HG03469 (cell line): Measurements from ENCODE around the gene FBN2.

ENCODE experiments used
- ATAC-seq: cut with Tn5 transposase; IDR thresholded peaks from one replicate; pipeline ENCODE4 v1.9.1; 2021; ENCODE audit warnings: mild to moderate bottlenecking, moderate library complexity, moderate number of reproducible peaks; ENCODE audit not compliant: unreplicated experiment

FBN2 gene

DNA sequence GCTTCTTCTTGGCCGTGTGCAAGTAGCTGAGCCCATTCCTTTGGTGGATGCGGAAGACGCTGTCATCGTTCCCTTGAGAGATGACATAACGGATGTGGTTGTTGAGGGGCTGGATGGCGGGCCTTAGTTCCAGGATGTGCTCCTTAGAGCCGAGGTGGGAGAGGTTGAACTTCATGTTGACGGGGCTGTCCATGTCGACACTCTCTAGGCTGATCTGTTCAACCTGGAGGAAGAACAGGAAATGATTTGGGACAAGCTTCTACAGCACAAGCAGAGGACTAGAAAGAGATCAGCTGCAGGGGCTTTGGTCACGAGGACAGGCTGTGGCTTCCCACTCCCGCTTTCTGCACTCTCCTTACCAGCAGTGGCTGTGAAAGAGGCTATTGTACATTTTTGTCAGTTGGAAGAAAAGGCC is 278.4 kb downstream of the FBN2 start:
- no peak for ATAC-seq

DNA sequence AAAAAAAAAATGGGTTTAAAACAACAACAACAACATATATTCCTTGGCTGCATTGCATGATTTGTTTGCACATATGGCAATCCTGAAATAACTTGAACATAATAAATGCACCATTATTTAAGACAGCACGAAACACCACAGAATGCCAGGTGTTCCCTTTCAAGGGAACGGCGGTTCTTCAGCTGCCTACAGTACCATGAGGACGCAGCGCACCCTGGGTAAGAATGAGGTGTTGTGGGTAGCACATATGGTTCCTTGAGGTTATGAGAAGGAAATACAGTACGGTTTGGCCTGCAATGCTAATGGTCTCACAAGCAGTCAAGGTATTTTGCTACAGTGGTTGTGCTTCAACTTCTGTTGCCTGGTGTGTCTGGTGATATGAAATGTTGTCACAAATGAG is 279.7 kb downstream of the FBN2 start:
- ATAC-seq = no peak

DNA sequence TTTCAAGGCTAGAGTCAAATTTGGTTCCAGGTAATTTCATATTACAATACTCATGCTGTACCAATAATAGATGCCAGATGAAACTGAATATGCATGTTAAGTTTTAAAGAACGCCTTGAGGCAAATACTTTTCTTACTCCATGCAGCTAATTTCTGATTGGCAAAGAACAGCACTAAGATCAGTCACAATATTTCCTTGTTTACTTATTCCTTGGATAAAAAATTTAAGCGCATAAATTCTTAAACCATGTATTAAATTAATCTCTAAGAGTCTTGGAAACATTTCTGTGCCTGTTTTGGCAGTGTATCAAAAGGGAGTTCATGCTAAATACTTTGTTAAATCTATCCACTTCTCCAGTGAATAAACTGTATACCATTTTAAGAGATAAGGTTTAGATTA is 281.0 kb downstream of the FBN2 start:
- ATAC-seq = no peak

DNA sequence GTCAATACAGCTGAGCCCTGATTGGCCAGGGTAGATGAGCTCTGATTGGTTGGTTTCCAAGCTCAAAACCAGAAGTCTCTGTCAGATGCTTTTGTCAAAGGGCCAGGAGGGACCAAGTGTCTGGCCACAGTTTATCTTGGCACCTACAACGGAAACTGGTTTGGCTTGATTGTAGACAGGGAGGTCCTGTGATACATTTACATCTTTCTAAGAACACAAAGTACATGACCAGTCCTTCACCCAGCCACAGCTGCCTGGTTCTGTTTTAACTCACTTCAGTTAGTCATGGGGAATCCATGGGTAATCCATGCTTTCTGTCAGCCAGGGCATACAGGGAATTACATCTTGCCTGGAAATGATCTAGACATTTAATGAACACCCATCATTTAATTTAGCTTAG is 283.3 kb downstream of the FBN2 start:
- ATAC-seq = no peak

DNA sequence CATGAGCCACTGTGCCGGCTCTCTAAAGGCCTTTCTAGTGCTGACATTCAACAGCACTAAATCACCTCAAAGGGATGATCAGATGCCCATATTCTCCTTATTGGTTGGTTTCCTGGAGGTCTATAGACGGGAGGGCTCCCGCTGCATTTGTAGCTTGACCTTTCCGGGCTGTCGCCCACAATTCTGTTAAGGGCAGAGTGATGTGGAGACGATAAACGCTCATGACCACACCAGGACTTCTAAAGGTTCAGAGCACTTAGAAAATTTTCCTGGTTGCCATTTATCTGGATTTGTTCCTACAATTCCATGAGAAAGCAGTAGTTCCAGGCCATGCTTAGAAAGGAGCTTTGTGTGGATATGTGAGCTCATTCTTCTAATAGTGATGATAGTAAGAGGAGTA is 284.2 kb downstream of the FBN2 start:
- no peak for ATAC-seq

DNA sequence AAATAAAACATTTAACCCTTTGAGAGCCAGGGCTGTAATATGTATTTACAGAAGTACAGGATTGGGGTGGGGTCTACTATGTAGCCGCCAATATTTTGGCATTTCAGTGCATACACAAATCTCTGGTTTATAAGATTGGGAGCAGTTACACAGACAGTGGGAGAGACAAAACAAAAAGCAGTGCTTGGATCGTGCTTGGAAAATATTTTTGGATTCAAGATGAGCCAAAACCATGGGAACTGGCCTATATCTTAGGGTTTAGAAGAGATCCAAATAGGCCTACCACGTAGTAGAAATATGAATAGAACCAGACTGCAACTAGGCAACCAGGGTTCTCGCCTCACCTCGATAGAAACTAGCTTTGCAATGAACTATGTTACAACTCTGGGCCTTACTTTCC is 284.9 kb downstream of the FBN2 start:
- ATAC-seq = no peak

DNA sequence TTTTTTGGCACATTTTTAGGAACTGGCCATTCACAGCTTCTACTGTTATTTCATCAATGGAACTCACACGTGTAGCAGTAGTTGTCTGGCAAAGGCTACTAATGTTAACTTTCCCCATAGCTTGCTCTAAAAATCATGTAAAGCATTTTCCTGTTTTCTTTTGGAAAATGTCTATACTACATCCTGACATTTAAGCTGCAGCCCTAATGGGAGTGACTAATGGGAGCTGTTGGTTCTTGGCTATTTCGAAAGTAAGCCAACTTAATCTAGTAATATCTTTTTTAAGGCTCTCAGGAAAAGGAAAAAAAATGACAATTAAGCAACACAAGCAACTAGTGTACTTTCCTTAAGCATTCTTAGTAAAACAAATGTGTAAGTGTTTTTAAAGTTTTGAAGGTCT is 285.3 kb downstream of the FBN2 start:
- ATAC-seq = no peak

DNA sequence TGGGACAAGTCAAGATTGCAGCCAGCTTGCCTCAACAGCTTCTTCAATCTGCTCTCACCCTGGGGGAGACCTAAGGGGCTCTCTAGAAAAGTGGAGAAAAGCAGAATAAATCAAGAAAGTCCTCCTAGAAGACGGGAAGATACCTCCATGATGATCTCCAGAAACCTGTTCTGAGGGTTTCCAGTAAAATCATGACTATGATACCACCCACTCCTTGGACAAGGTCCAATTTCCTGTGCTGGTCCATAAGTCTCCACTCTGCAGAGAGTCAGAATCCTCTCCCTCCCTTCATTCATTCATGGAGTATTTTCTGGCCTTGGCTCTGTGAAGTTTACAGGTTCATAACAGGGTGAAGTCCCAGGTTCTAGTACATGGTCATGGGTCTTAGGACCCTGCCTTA is 285.8 kb downstream of the FBN2 start:
- no peak for ATAC-seq

DNA sequence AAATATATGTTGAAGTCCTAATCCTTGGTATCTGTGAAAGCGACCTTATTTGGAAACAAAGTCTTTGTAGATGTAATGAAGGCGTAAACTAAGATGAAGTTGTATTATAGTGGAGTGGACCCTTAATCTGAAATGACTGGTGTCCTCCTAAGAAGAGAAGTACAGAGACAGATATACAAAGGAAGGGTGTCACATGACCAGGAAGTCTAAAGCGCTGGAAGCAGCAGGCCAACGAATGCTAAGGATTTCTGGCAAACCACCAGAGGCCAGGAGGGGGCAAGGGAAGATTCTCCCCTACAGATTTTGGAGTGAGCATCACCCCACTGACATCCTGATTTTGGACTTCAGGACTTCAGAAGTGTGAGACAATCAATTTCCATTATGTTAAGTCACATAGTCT is 292.1 kb downstream of the FBN2 start:
- ATAC-seq = no peak

DNA sequence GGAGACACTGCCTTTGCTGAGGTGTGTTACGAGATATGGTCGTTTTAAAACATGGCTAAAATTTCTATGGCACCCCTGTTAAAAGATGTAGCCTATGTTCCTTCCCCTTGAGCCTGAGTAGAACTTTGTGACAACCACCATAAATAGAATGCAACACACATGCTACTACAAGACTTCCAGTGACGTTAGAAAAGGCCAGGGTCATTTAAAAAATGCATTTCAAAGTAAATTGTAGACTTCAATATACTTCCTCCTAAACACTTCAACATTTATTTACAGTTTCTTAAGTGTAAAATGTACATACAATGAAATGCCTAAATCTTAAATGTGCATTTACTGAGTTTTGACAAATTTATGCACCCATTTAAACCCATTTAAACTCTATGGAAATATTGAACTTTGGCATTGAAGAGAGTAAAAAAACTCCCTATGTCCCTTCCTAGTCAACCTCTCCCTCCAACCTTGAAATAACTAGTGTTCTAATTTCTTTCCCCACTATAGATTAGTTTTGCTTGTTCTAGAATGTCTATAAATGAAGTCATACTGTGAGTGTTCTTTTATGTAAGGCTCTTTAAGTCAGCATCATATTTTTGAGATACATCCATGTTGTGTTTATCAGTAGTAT is 294.0 kb downstream of the FBN2 start:
- no peak for ATAC-seq

DNA sequence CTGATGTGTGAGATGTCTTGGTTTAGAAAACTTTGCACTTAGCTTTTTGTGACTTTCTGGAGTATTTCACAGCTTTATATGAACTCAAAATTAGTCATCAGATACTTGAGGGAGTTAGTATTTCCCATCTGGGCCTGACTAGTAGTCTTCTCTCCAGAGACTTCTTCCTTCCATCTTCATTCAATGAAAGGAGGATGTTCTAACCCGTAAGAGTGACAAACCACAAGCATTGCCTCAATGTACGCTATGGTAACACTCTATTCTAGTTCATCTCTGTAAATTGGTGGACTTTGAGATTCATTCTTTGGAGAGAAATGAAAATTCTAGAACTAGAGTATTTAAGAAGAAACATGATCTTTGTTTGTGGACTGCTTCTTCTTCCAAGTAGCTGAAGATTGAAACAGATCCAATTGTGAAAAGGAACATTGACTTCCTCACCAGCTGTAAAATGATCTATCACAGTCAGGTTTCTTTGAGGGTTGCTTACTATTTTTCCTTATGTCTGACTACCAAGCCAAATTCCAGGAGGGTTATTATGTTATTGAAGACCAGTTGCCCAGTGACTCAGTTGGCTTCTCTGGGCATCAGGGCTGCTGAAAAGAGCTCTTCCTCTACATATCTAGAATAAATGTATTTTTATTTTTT is 296.9 kb downstream of the FBN2 start:
- ATAC-seq = no peak

DNA sequence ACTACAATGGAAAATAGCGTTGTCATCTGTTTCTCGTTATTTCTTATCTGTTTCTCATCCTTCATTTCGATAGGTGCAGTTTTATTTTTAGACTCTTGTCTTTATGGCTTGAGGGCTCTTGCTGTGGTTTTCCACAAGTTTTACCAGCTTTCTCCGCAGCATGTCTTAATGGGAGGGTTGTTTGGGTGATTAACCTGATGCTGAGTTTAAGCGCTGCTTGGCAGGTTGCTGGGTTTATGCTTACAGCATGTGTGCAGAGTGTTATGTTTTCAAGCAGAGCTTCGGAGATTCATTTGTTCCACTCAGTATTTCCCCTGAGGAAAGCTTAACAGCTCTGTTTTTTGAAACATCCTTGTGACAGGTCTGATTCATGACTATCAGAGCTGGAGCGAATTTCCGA is 300.5 kb downstream of the FBN2 start:
- no peak for ATAC-seq

DNA sequence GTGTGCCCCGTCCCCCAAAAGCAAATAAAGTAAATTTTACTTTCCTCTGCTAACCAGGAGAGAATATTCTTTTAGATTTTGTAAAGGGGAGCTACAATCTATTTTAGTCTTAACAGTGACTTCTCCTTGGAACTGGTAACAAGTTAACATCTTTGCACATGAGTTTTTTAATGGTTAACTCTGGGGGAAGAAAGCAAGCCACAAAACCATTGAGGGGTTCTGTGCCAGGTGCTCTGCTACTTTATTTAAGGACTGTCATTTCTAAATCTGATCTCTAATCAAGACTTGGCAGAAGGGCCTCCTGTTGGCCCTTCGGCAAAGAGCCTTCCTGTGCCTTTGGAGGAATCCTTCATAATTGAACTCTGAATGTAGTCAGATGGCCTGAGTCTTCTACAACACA is 301.0 kb downstream of the FBN2 start:
- no peak for ATAC-seq

DNA sequence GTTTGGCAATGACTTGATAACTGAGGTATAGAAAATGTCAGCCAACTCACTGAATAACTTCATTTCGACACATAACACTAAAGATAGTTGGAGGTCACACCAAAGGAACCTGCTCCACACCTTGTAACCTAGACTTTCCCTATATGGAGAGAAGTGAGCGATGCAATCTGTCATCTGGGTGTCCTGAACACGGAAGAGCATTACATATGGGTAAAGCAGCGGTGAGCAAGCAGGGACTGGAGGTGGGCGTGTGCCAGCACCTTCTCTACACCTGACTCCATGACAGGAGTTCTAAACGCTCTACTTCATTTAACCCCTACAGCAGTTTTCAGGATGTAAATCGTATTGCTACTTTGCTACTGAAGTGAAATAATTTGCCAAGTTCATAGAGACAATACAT is 301.7 kb downstream of the FBN2 start:
- no peak for ATAC-seq

DNA sequence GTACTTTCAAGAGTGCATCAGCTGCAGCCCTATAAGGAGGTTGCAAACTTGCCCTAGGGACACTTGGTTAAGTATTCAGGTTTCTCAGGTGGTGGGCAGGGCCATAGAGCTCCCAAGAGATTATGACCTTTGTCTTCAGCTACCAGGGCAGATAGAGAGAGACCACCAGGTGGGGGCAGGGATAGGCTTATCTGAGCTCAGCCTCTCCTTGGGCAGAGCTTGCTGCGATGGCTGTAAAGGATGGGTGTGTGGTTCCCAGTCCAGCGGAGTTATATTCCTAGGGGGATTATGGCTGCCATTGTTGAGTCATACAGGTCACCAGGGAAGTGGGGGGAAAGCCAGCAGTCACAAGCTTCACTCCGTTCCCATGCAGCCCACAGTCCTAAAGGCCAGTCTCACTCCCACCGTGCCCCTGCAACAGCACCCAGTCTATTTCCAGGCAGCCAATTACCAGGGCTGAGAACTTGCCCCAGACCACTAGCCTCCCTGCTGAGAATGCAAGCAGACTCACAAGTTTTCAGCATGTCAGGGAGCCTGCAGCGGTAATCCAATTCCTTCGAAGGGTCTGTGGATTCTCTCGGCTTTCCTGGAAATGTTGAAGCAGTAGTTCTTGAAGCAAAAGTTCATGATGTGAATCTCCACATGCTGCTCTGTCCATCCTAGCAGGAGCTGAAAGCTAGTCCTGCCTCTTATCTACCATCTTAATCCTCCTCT is 303.0 kb downstream of the FBN2 start:
- no peak for ATAC-seq

DNA sequence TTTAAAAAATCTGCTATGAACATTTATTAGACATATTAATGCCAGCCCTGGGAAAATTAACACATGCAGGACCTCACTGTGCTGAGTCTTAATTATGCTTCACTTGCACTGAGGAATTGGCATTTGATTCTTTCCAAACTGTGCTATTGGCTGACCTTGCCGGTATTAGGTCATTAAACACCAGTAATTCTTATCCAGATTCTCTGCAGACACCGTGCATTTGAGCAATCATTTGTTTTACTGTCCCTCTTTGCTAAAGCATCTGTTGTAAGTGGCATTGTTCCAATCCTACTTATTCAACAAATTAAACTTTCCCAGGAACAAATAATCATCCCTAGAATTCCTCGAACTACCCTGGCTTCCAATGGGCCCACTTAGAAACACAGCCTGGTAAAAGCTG is 309.5 kb downstream of the FBN2 start:
- no peak for ATAC-seq

DNA sequence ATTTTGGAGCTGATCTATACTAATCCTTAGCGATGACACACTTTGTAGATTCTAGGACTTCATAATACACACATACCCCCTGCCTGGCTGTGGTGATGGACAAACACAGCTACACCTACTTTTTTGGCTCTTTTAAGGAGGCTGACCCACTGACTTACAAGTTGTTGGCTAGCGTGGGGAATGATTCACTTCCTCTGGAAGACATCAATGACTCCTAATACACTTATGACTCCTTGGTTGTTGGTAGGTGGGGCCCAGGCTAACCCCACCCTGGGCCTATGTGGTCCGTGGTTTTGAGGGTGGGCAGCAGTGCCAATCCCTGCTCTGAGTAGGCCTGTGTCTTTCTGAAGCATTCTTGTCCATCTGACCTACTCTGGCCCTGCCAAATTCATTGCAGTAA is 310.0 kb downstream of the FBN2 start:
- no peak for ATAC-seq

DNA sequence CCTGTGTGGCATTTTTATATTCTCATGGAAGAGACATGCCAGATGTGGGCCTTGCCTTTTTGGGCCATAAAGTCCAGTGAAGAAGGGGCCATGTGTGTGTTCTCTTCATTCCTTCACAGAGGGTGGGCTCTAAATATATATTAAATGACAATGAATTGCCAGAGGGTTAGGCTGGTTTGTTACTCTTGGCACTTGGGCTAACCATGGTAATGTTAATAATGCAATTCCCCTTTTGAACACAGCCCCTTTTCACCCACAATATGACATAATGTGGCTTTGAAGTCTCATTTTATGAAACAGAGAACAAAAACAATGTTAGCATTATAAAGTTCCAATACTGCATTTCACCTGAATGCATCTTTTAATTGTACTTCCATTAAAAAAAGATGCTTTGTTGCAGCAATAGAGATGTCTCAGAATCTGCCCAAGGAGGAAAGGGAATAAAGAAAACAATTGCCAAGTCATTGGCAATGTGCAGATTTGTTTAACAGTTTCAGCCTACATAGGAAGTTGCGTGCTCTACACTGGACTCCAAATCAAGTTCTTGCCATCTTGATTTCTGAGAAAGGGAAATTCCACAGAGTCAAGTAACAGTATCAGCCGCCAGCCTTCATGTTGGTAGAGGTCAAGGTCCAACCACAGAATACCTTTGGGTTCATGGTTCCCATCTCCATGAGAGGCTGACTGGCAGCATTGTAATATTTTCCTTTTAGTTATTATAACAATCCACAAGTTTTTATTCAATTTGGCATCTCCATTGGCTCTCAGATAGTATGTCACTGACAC is 312.6 kb downstream of the FBN2 start:
- no peak for ATAC-seq

DNA sequence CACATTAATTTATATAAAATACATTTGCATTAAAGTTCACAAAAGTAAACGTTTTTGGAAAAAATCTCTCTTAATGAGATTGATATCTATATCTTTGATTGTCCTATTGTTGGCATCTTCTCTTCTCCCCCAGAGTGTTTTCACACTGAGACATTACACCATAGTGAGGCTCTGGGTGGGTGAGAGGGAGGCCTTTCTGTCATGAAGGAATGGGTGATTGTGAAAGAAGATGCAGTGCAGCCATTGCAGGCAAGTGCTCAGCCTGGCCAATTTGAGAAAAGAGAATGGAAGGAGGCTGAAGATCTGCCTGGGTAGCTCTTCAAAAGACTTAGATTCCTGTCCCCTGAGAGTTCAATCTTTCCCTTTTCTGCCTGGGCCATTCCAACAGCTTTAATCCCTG is 313.7 kb downstream of the FBN2 start:
- no peak for ATAC-seq

DNA sequence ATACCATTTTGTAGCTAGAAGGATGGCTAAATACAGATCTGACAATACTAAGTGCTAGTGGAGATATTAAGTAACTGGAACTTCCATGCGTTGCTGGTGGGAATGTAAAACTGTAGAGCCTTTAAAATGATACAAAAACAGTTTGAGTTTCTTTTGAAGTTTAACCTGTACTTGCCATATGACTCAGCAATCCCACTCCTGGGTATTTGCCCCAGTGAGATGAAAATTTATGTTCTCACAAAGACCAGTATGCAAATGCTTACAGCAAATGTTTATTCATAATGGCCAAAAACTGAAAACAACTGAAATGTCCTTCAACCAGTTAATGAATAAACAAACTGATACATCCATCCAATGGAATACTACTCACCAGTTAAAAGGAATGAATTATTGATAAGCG is 317.2 kb downstream of the FBN2 start:
- ATAC-seq = no peak

DNA sequence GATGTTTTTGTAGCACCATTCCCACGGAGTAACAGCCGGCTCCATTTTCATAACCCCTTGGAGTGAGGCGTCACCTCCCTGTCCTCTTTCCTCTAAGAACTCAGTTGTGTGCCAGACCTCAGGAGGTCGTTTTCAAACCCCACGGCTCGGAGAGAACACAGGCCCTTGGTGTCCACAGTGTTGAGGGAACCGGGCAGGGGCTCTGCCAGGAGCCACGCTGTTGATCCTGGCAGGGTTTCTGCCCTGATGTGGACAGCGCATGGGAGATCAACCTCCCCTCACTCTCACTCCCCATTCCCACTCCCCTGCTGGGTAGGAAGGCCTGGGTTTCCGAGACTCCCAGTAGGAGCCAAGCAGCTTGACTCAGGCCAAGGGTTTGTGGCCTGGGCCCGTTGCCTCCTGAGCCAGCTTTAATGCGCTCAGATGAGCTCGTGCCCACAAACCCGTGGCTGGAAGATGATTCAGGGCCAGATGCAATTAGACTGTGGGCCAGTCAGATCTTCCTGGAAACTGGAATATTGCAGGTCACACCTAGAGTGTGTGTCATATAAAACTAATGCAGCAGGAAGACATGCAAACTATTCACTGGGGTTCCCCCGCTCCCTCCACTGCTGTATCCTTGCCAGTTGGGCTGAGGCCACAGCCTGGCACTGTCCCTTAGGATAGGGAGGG is 321.0 kb downstream of the FBN2 start:
- ATAC-seq = no peak
